ENCODE data around the gene P4HTM.
A peak's percentile ranks its signal among the peaks of the same experiment; 100 is the strongest.

The P4HTM gene

DNA sequence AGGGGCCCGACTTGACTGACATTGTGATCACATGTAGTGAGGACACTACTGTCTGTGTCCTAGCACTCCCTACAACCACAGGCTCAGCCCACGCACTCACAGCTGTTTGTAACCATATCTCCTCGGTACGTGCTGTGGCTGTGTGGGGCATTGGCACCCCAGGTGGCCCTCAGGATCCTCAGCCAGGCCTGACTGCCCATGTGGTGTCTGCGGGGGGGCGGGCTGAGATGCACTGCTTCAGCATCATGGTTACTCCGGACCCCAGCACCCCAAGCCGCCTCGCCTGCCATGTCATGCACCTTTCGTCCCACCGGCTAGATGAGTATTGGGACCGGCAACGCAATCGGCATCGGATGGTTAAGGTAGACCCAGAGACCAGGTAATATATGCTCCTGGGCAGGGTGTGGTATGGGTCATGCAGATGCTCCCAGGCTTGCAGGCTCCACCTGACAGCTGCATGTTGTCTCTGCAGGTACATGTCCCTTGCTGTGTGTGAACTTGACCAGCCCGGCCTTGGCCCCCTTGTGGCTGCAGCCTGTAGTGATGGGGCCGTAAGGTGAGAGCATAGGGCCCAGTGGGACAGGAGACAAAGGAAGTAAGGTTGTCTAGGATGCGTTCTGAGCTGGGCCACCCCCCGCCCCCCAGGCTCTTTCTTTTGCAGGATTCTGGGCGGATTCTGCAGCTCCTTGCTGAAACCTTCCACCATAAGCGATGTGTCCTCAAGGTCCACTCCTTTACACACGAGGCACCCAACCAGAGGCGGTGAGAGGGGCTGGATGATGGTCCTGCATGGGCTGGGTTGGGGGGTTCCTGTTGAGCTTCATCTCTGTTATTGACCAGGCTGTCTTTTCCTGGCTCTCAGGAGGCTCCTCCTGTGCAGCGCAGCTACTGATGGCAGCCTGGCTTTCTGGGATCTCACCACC lies 24.0 kb downstream of the P4HTM start:
- H3K4me3 ChIP-seq (replicated peaks in 1 of 2; ENCODE audit: low read depth in 2 of 2, low read length in 2 of 2) = no peak overlapping the region
- TF ChIP-seq, protein P1, sequence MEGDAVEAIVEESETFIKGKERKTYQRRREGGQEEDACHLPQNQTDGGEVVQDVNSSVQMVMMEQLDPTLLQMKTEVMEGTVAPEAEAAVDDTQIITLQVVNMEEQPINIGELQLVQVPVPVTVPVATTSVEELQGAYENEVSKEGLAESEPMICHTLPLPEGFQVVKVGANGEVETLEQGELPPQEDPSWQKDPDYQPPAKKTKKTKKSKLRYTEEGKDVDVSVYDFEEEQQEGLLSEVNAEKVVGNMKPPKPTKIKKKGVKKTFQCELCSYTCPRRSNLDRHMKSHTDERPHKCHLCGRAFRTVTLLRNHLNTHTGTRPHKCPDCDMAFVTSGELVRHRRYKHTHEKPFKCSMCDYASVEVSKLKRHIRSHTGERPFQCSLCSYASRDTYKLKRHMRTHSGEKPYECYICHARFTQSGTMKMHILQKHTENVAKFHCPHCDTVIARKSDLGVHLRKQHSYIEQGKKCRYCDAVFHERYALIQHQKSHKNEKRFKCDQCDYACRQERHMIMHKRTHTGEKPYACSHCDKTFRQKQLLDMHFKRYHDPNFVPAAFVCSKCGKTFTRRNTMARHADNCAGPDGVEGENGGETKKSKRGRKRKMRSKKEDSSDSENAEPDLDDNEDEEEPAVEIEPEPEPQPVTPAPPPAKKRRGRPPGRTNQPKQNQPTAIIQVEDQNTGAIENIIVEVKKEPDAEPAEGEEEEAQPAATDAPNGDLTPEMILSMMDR (IDR thresholded peaks at IDR 0.05; ENCODE audit: low read depth, low read length) = peak; percentile 75
- peak; percentile 52 to 58 for DNase-seq (ENCODE audit: low read depth in 2 of 2)

DNA sequence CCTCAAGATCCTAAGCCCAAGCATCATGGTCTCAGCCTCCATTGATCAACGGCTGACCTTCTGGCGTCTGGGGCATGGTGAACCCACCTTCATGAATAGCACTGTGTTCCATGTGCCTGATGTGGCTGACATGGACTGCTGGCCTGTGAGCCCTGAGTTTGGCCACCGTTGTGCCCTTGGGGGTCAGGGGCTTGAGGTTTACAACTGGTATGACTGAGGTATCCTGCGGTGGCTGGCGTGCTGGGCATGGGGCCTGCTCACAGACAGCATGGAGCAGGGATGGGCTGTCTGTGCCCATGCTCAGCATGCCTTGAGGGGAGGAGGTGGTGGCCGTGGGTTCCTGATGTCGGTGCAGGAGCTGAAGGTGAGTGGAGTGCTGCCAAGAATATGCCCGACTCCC lies 25.0 kb downstream of the P4HTM start:
- TF ChIP-seq, protein P1 (IDR thresholded peaks at IDR 0.05; ENCODE audit: low read depth, low read length) = no peak
- DNase-seq (ENCODE audit: low read depth in 2 of 2) = no peak
- no peak overlapping the region for H3K4me3 ChIP-seq (replicated peaks in 1 of 2; ENCODE audit: low read depth in 2 of 2, low read length in 2 of 2)

DNA sequence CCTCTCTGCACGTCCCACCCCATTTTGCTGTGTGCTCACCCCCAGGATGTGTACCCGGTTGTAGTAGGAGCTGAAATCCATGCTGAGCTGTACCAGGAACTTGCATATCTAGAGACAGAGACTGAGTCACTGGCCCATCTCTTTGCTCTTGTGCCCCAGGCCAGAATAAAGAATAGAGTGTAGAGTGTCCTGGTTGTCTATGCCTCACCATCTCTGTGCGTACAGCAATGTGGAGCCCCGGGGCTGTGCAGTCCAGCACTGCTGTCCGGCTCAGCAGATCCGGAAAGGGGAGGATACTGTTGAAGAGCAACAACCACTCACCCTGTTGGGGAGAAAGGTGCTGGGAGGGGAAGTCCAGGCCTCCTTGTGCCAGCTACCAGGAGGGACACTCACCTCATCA lies 25.7 kb downstream of the P4HTM start:
- TF ChIP-seq, protein P1 (IDR thresholded peaks at IDR 0.05; ENCODE audit: low read depth, low read length) = no peak
- H3K4me3 ChIP-seq (replicated peaks in 1 of 2; ENCODE audit: low read depth in 2 of 2, low read length in 2 of 2) = no peak overlapping the region
- no peak for DNase-seq (ENCODE audit: low read depth in 2 of 2)

DNA sequence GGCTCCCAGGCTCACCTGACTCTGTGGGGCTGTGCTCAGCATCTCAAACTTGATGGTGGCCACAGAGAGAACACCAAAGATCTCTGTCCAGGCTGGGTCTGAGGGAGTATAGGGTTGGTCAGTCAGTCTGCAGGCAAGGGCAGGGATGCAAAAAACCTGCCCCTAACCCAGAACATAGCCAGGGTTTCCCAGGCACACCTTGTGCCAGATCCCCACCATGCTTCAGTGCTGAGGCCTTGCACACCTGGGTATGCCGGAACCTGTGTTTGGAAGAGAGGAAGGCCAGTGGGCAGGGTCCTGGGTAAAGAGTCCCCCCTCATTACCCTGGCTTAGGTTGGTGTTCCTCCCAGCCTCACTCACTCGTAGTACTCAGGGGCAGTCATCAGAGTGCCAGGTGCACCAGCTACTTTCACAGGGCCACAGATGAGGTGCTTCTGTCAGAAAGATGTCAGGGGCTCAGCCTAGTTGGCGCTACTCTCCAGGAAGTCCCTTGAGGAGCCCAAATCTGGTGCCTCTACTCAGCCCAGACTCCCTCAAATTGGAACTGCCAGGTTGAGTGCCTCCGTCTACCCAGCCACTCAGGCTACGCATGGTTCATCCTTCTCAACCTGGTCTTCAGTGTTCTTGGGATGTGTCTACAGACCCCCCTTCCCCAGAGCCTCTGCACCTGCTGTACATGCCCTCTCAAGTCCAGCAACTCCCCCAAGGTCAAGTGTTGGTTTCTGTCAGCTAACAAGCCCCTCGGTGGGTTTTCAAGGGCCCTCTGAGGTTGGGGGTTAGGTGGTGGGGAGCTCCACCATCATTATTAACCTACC lies 26.6 kb downstream of the P4HTM start:
- no peak overlapping the region for H3K4me3 ChIP-seq (replicated peaks in 1 of 2; ENCODE audit: low read depth in 2 of 2, low read length in 2 of 2)
- DNase-seq (ENCODE audit: low read depth in 2 of 2) = no peak
- TF ChIP-seq, protein P1 (IDR thresholded peaks at IDR 0.05; ENCODE audit: low read depth, low read length) = no peak

DNA sequence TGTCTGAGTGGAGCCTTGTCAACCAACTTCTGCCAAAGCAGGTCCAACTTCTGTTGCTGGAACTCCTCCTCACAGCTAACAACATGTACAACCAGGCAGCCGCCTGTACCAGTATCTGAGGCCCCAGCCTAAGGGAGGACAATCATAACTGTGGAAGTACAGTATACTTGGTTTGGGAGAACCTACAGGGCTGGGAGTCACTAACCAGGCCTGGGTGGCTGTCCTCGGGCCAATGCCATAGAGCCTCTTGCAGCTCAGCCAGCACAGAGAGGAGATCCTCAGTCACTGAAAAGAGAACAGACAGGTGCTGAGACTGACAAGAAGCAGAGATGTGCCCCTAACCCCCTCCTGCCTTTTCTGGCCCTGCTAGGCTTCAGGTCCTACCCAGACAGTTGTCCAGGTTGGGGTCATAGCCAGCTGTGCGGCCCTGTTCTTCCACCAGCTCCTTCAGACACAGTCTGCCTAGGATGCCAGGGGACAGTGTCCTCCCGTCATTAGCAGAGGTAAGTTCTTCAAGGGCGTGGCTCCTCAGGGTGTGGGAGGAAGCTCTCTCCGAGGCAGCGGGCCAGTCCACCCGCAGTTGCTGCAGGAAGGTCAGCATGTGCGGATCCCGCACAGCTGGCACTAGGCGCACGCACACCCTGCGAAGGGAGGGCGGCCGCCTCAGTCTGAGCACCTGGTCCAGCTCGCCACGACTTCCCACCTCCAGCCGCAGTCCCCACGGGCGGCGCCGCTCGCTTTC lies 27.4 kb downstream of the P4HTM start:
- TF ChIP-seq, protein P1 (IDR thresholded peaks at IDR 0.05; ENCODE audit: low read depth, low read length) = no peak
- DNase-seq (ENCODE audit: low read depth in 2 of 2) = no peak
- H3K4me3 ChIP-seq (replicated peaks in 1 of 2; ENCODE audit: low read depth in 2 of 2, low read length in 2 of 2) = peak overlapping the region; percentile 75 to 85

DNA sequence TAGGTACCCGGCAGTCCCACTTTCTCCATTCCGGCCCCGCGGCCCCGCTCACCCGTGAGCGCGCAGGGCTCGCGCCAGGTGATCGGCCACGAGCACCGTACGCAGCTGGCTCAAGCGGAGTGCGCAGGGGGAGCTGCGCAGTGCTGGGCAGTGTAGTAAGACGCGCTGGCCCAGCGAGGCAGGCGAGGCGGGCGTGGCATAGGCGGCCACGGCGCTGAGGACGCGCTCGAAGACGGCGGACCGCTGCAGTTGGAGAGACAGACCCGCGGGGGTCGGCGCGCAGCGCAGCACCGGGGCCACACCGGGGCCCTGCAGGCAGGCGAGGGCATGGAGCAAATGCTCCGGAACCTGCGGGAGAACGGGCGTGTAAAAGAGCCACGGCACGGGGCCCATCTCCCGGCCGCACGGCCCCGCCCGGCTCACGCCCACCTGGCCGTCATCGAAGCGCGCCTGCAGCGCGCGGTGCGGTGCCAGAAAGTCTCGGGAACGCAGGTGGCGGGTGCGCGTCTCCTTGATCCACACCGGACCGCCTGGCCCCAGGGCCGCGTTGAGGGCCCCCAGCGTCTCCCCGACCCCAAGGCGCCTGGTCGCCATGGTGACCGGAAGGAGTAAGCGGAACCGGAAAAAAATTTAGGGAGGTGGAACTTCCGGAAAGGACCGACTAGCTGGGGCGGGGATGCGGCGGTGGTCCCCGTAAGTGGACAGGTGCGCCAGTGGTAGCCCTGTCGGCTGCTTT lies 28.1 kb downstream of the P4HTM start, which contains the start of gene DALRD3:
Gene DALRD3, minus strand, starts transcription at position 610 of the 736 bp plus-strand sequence. Its CDS starts 16 bp downstream, at position 594.
- TF ChIP-seq, protein P1 (IDR thresholded peaks at IDR 0.05; ENCODE audit: low read depth, low read length) = no peak
- peak; percentile 59 to 62 for DNase-seq (ENCODE audit: low read depth in 2 of 2)
- peak within 1 kb of the TSS; percentile 75 to 85 for H3K4me3 ChIP-seq (replicated peaks in 1 of 2; ENCODE audit: low read depth in 2 of 2, low read length in 2 of 2)
